Esophagus squamous epithelium (tissue), 4 donors: Measurements from ENCODE around the gene NMS.

Source experiments
- CTCF ChIP-seq, 6 experiments: fragments of 450-650 bp in 4 of 6; fragments of 200-600 bp in 2 of 6; sonication (generic) in 2 of 6; IDR thresholded peaks; one replicate each; pipeline ENCODE4 v1.5.1; 2016 to 2019; ENCODE audit warnings: antibody characterized with exemption in 6 of 6, mild to moderate bottlenecking in 4 of 6, moderate library complexity in 4 of 6
- POLR2A ChIP-seq, 4 donors: fragments of 450-650 bp; IDR thresholded peaks; one replicate each; pipeline ENCODE4 v1.6.1; 2017; ENCODE audit warnings: antibody characterized with exemption in 4 of 4, mild to moderate bottlenecking in 4 of 4, moderate library complexity in 3 of 4

DNA sequence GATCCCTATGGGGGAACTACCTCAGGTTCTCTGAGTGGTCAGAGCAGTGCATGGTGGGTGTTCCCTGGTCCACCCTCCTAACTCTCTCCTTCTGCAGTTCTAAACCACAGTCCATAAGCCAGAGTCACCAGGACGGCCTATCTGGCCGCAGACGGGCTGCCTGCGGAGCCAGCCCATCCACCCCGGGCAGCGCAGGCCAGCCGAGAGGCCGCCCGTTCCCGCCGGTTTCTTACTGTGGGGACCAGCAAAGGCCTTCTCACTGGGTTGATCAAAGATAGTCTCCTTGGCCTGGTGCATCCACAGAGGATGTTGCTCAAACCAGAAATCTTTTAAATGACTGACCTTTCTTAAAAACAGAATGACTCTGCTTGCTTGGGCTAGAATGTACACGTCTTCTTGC is 43.2 kb upstream of the NMS start:
- no peak for TF ChIP-seq POLR2A (IDR thresholded peaks at IDR 0.05)
- TF ChIP-seq CTCF (IDR thresholded peaks at IDR 0.05): no peak
